GM18499 (cell line): ENCODE data around the gene RIMBP3C.
"Not testable (repeated sequence)": the region's sequence is repeated elsewhere in the genome, so short reads cannot be mapped to it uniquely, and the experiment has no call there.

Source experiments
- ATAC-seq: cut with Tn5 transposase; IDR thresholded peaks from one replicate; pipeline ENCODE4 v1.9.1; 2021; ENCODE audit warnings: moderate number of reproducible peaks; ENCODE audit not compliant: insufficient read depth, unreplicated experiment

The RIMBP3C gene

GRCh38 chr22:21551361-21551760, at the start of gene RIMBP3C:
Gene RIMBP3C, minus strand, starts transcription at chr22:21551461. Its CDS starts 485 bp downstream, at chr22:21550976.
- not testable (repeated sequence) for ATAC-seq

- no peak for ATAC-seq
These were observed 48.0 kb upstream of the RIMBP3C start for GRCh38 chr22:21599053-21599893.

- no peak for ATAC-seq
These were observed 47.0 kb upstream of the RIMBP3C start for GRCh38 chr22:21598302-21598701.

- ATAC-seq: not testable (repeated sequence)
These were observed 45.3 kb upstream of the RIMBP3C start for GRCh38 chr22:21596356-21597135.

- ATAC-seq: no peak
These were observed 43.7 kb upstream of the RIMBP3C start for GRCh38 chr22:21594865-21595452.

GRCh38 chr22:21593406-21594232, 42.4 kb upstream of the RIMBP3C start:
- ATAC-seq: no peak

- no peak for ATAC-seq
These were observed 41.2 kb upstream of the RIMBP3C start for GRCh38 chr22:21592422-21592821.

GRCh38 chr22:21591695-21592094, 40.4 kb upstream of the RIMBP3C start:
- ATAC-seq: no peak

- ATAC-seq: no peak
These were observed 39.8 kb upstream of the RIMBP3C start for GRCh38 chr22:21590809-21591641.

- ATAC-seq: no peak
These were observed 38.1 kb upstream of the RIMBP3C start for GRCh38 chr22:21589396-21589795.

GRCh38 chr22:21587803-21588611, 36.7 kb upstream of the RIMBP3C start:
- peak; percentile 56 for ATAC-seq

GRCh38 chr22:21585389-21585788, 34.1 kb upstream of the RIMBP3C start:
- no peak for ATAC-seq

GRCh38 chr22:21582801-21583740, 31.8 kb upstream of the RIMBP3C start:
- ATAC-seq: no peak

- ATAC-seq: not testable (repeated sequence)
These were observed 29.9 kb upstream of the RIMBP3C start for GRCh38 chr22:21581009-21581713.

- not testable (repeated sequence) for ATAC-seq
These were observed 29.4 kb upstream of the RIMBP3C start for GRCh38 chr22:21580623-21581007.

GRCh38 chr22:21579474-21579851, 28.2 kb upstream of the RIMBP3C start:
- no peak for ATAC-seq
